ENCODE results near the gene NSMF.

The NSMF gene

GRCh38 chr9:137402746-137403145, 56.4 kb downstream of the NSMF start:
- H3K36me3 ChIP-seq, result no peaks in the 10 kb centered on the region

DNA sequence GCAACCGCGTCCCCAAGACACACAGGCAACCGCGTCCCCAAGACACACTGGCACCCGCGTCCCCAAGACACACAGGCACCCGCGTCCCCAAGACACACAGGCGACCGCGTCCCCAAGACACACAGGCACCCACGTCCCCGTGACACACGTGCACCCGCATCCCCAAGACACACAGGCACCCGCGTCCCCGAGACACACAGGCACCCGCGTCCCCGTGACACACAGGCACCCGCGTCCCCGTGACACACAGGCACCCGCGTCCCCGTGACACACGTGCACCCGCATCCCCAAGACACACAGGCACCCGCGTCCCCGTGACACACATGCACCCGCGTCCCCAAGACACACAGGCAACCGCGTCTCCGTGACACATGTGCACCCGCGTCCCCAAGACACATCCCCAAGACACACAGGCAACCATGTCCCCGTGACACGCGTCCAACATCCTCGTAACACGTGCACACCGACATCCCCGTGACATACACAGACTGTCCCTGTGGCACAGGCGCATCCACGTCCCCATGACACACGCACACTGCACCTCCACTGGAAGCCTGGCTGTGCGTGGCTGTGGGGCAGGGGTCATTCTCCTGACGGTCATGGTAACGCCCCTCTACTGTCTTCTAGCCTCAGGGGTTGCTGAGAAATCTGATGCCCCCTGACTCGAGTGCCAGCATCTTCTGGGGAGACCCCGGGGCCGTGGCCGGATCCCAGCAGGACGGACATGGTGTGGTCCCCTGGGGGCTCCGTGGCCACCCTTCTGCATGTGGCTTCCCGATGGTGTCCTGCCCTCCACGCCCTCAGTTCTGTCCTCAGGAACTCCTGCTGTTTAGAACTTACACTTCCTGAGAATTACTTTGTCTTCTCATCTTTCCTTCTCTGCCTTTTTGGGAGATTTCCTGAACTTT, 60.3 kb downstream of the NSMF start:
- H3K27me3 ChIP-seq, result no peaks in the 10 kb centered on the region
- no peak overlapping the region for H3K27ac ChIP-seq
- no peak overlapping the region for H3K4me3 ChIP-seq (ENCODE audit: low read depth in 1 of 2, low read length in 1 of 2)
- TF ChIP-seq CTCF (IDR thresholded peaks at IDR 0.05), result no peak
- H3K36me3 ChIP-seq, result no peaks in the 10 kb centered on the region
- H3K9me3 ChIP-seq, result no peaks in the 10 kb centered on the region
- H3K4me1 ChIP-seq (ENCODE audit: control insufficient read depth in 1 of 2, insufficient read depth in 1 of 2, low read depth in 1 of 2, low read length in 1 of 2), result no peaks in the 10 kb centered on the region

More at GRCh38 chr9:137402746-137403145, 56.4 kb downstream of the NSMF start:
- Histone ChIP-seq H3K4me1 (ENCODE audit: control insufficient read depth in 1 of 2, insufficient read depth in 1 of 2, low read depth in 1 of 2, low read length in 1 of 2) (peaks cover 0 to 5% of the 10 kb centered on the region in 2 experiments), H3K27me3 (peaks cover 27% of the 10 kb centered on the region), H3K4me3 (ENCODE audit: low read depth in 1 of 2, low read length in 1 of 2) (no peak overlapping the region), H3K9me3 (no peaks in the 10 kb centered on the region), H3K27ac (no peak overlapping the region)
- TF ChIP-seq CTCF (IDR thresholded peaks at IDR 0.05), result no peak

DNA sequence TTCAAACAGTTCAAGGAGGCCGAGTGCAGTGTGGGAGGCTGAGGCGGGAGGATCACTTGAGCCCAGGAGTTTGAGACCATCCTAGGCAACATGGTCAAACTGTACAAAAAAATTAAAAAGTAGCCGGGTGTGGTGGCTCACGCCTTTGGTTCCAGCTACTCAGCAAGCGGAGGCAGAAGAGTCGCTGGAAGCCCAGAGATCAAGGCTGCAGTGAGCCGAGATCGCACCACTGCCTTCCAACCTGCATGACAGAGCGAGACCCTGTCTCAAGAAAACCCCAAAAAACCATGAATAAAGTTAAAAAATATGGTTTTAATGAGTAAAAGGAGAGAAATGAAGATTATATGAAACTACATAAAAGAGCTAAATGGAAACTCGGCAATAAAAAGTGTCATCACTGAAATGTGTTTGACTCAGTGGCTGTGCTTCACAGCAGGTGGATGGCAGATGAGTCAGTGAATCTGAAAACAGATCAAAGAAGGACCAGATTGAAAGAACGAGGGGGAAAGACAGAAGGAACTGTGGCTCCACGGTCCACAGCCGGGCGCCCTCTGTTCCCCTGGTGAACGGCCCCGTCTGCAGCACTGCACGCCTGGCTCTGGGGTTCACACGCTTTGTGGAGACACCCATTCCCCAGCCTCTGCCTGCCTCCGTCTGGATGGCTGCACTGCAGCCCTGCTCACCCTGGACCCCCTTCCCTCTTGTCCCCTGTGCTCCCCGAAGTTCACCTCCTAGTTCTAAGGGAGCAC, 61.3 kb downstream of the NSMF start:
- Histone ChIP-seq H3K9me3 (no peaks in the 10 kb centered on the region), H3K4me1 (ENCODE audit: control insufficient read depth in 1 of 2, insufficient read depth in 1 of 2, low read depth in 1 of 2, low read length in 1 of 2) (no peaks in the 10 kb centered on the region), H3K36me3 (no peaks in the 10 kb centered on the region), H3K4me3 (ENCODE audit: low read depth in 1 of 2, low read length in 1 of 2) (no peak overlapping the region), H3K27ac (no peak overlapping the region), H3K27me3 (no peaks in the 10 kb centered on the region)
- TF ChIP-seq CTCF (IDR thresholded peaks at IDR 0.05), result no peak

Data from neutrophil (primary cell).